ENCODE results near the gene PARD3B. TPM values are rescaled to one million over a fixed set of nuclear protein-coding genes. Genes with fewer than 3 reads are reported as not detected.

The PARD3B gene
- total RNA-seq, 1 experiment from 2014 or later = 2.0 TPM

GRCh38 chr2:205043285-205043684 lies 498.0 kb downstream of the PARD3B start:
- Histone ChIP-seq H3K27ac (ENCODE audit: low read depth, low read length) (no peak overlapping the region), H3K4me1 (ENCODE audit: control insufficient read depth in 1 of 2, insufficient read depth in 2 of 2, low read length in 2 of 2) (no peaks in the 10 kb centered on the region), H2AFZ (ENCODE audit: low read depth, low read length, poor library complexity, severe bottlenecking) (no peak overlapping the region), H3K79me2 (ENCODE audit: insufficient read depth, low read length) (no peaks in the 10 kb centered on the region), H3K9ac (ENCODE audit: low read length) (no peak overlapping the region), H3K4me3 (replicated peaks in 1 of 2; ENCODE audit: low read depth in 1 of 2, low read length in 2 of 2) (no peak overlapping the region), H4K20me1 (ENCODE audit: insufficient read depth) (no peaks in the 10 kb centered on the region), H3K9me3 (ENCODE audit: control insufficient read depth in 1 of 2, insufficient read depth in 1 of 2, low read depth in 1 of 2, low read length in 2 of 2) (no peaks in the 10 kb centered on the region), H3K9me2 (ENCODE audit: insufficient read depth) (no peaks in the 10 kb centered on the region), H3K36me3 (ENCODE audit: control insufficient read depth in 1 of 2, insufficient read depth in 2 of 2, low read length in 2 of 2) (no peaks in the 10 kb centered on the region), H3K27me3 (ENCODE audit: insufficient read depth, low read length) (no peaks in the 10 kb centered on the region), H3K4me2 (ENCODE audit: low read length) (no peak overlapping the region)
- DNase-seq (ENCODE audit: low read depth, low spot score) (no peak), ATAC-seq (no peak)
- POLR2A ChIA-PET = no interaction called here
- no peak for TF ChIP-seq TCF7L2 (IDR thresholded peaks at IDR 0.05; ENCODE audit: borderline replicate concordance, extremely low read depth, insufficient read depth, insufficient read length)
- no peak for TF ChIP-seq SIN3A (IDR thresholded peaks at IDR 0.05; ENCODE audit: low read depth)
- no peak for TF ChIP-seq CEBPB (IDR thresholded peaks at IDR 0.05; ENCODE audit: low read depth)
- TF ChIP-seq ZBTB33 (IDR thresholded peaks at IDR 0.05; ENCODE audit: extremely low read depth, insufficient replicate concordance, low read length) = no peak
- TF ChIP-seq EZH2 (IDR thresholded peaks at IDR 0.05) = no peak
- no peak for TF ChIP-seq ELF1 (IDR thresholded peaks at IDR 0.05; ENCODE audit: borderline replicate concordance, low read depth)
- no peak for TF ChIP-seq EGR1 (IDR thresholded peaks at IDR 0.05; ENCODE audit: low read depth)
- no peak for TF ChIP-seq ATF3 (IDR thresholded peaks at IDR 0.05)
- no peak for TF ChIP-seq CBX3 (IDR thresholded peaks at IDR 0.05; ENCODE audit: low read depth)
- no peak for TF ChIP-seq SRF (IDR thresholded peaks at IDR 0.05; ENCODE audit: low read depth)
- TF ChIP-seq YY1 (IDR thresholded peaks at IDR 0.05; ENCODE audit: extremely low read depth, insufficient replicate concordance, low read depth, low read length) = no peak
- TF ChIP-seq RAD21 (IDR thresholded peaks at IDR 0.05; ENCODE audit: low read depth) = no peak
- TF ChIP-seq POLR2AphosphoS5 (IDR thresholded peaks at IDR 0.05; ENCODE audit: low read depth, low read length) = no peak
- no peak for TF ChIP-seq POLR2A (IDR thresholded peaks at IDR 0.05; ENCODE audit: borderline replicate concordance, extremely low read depth, insufficient read depth, insufficient read length)
- no peak for TF ChIP-seq SP1 (IDR thresholded peaks at IDR 0.05; ENCODE audit: low read depth)
- TF ChIP-seq MAX (IDR thresholded peaks at IDR 0.05) = no peak
- BruUV-seq (replicated peaks) = no TSS peak
- RAD21 ChIA-PET (ENCODE audit: low non-redundant PET in 1 of 2, low total read pairs in 2 of 2, uncharacterized antibody in 2 of 2, unreplicated experiment in 2 of 2) = no interaction called here
- CTCF ChIA-PET = no interaction called here
- intact Hi-C loops (cut with micrococcal nuclease) = no loop called here
